Mesendoderm (in vitro differentiated cells): ENCODE data around the gene ANKRD34A.

Experiments used
- DNase-seq: peaks from one replicate; pipeline ENCODE4 v3.0.0; 2013
- H2AK5ac ChIP-seq: 2 replicates; pipeline ENCODE4 v1.6.1; 2013; ENCODE audit warnings: low read length, inconsistent platforms
- H2BK120ac ChIP-seq: 2 replicates; pipeline ENCODE4 v1.6.1; 2013; ENCODE audit warnings: low read depth, mild to moderate bottlenecking, low read length, moderate library complexity, mixed read lengths
- H2BK15ac ChIP-seq: replicated peaks from 2 replicates; pipeline ENCODE4 v1.6.1; 2013; ENCODE audit warnings: low read depth, mild to moderate bottlenecking, moderate library complexity
- H2BK5ac ChIP-seq: 2 replicates; pipeline ENCODE4 v1.6.1; 2013; ENCODE audit warnings: low read length, inconsistent platforms
- H3K18ac ChIP-seq: 2 replicates; pipeline ENCODE4 v1.6.1; 2013; ENCODE audit warnings: mild to moderate bottlenecking, low read length, mixed read lengths
- H3K23ac ChIP-seq: one replicate; pipeline ENCODE4 v1.6.1; 2013; ENCODE audit warnings: low read length
- H3K27ac ChIP-seq: 2 replicates; pipeline ENCODE4 v1.5.1; 2013; ENCODE audit warnings: low read depth, mild to moderate bottlenecking, inconsistent platforms, low read length, moderate library complexity
- H3K27me3 ChIP-seq: 2 replicates; pipeline ENCODE4 v1.6.1; 2013; ENCODE audit warnings: low read length, control low read depth, mild to moderate bottlenecking, inconsistent platforms; ENCODE audit not compliant: insufficient read depth, poor library complexity
- H3K36me3 ChIP-seq: 2 replicates; pipeline ENCODE4 v1.6.1; 2013; ENCODE audit warnings: low read length, inconsistent platforms; ENCODE audit not compliant: control insufficient read depth, insufficient read depth
- H3K4ac ChIP-seq: one replicate; pipeline ENCODE4 v1.6.1; 2013; ENCODE audit warnings: low read depth, mild to moderate bottlenecking, low read length, moderate library complexity
- H3K4me1 ChIP-seq: 2 replicates; pipeline ENCODE4 v1.6.1; 2013; ENCODE audit warnings: low read depth, low read length, inconsistent platforms; ENCODE audit not compliant: control insufficient read depth
- H3K4me2 ChIP-seq: 2 replicates; pipeline ENCODE4 v1.6.1; 2013; ENCODE audit warnings: low read length
- H3K4me3 ChIP-seq: 2 replicates; pipeline ENCODE4 v1.5.1; 2013; ENCODE audit warnings: mild to moderate bottlenecking, low read length
- H3K56ac ChIP-seq: one replicate; pipeline ENCODE4 v1.6.1; 2013; ENCODE audit warnings: low read length
- H3K79me1 ChIP-seq: 2 replicates; pipeline ENCODE4 v1.6.1; 2013; ENCODE audit warnings: low read length, inconsistent platforms
- H3K79me2 ChIP-seq: 2 replicates; pipeline ENCODE4 v1.6.1; 2013; ENCODE audit warnings: mild to moderate bottlenecking, low read length; ENCODE audit not compliant: control insufficient read depth, insufficient read depth
- H3K9ac ChIP-seq: 2 replicates; pipeline ENCODE4 v1.6.1; 2013; ENCODE audit warnings: low read length, inconsistent platforms
- H4K5ac ChIP-seq: one replicate; pipeline ENCODE4 v1.6.1; 2013; ENCODE audit warnings: low read length
- H4K8ac ChIP-seq: one replicate; pipeline ENCODE4 v1.6.1; 2013; ENCODE audit warnings: low read depth, mild to moderate bottlenecking, control low read depth, low read length, moderate library complexity
- WGBS: extraction: QIAGEN DNeasy Blood & Tissue Kit; methylation state at CpG from one replicate; pipeline ENCODE4 v1.1.7; 2013; ENCODE audit warnings: low lambda C conversion rate, missing lambda C conversion rate; ENCODE audit not compliant: insufficient coverage; ENCODE audit errors: extremely low coverage; 5-methylcytosine and 5-hydroxymethylcytosine counted together

The ANKRD34A gene

GRCh38 chr1:145982010-145982723 lies 17.8 kb upstream of the ANKRD34A start:
- H4K5ac ChIP-seq, result no peak overlapping the region
- no peak overlapping the region for H3K56ac ChIP-seq
- H2BK120ac ChIP-seq, result no peak overlapping the region
- no peak overlapping the region for H4K8ac ChIP-seq
- H3K27me3 ChIP-seq, result no peaks in the 10 kb centered on the region
- H3K79me2 ChIP-seq, result no peaks in the 10 kb centered on the region
- H2BK5ac ChIP-seq, result no peak overlapping the region
- H3K79me1 ChIP-seq, result no peaks in the 10 kb centered on the region
- H3K18ac ChIP-seq, result no peak overlapping the region
- H3K36me3 ChIP-seq, result no peaks in the 10 kb centered on the region
- H3K4me3 ChIP-seq, result no peak overlapping the region
- no peak overlapping the region for H2AK5ac ChIP-seq
- H3K4me2 ChIP-seq, result no peak overlapping the region
- no peak overlapping the region for H2BK15ac ChIP-seq
- no CpG with 5 or more reads among the region's 6 CpGs for whole genome bisulfite sequencing
- H3K9ac ChIP-seq, result no peak overlapping the region
- H3K23ac ChIP-seq, result no peak overlapping the region
- H3K27ac ChIP-seq, result no peak overlapping the region
- peaks cover 17% of the 10 kb centered on the region for H3K4me1 ChIP-seq
- no peak overlapping the region for H3K4ac ChIP-seq
- no peak for DNase-seq

GRCh38 chr1:145980457-145980994 lies 16.2 kb upstream of the ANKRD34A start:
- Histone ChIP-seq H3K36me3 (no peaks in the 10 kb centered on the region), H3K56ac (no peak overlapping the region), H2BK15ac (no peak overlapping the region), H3K4me2 (no peak overlapping the region), H4K5ac (no peak overlapping the region), H3K4me3 (no peak overlapping the region), H3K4me1 (peaks cover 17% of the 10 kb centered on the region), H2BK120ac (peak overlapping the region; percentile 65), H3K79me2 (no peaks in the 10 kb centered on the region), H4K8ac (no peak overlapping the region), H2BK5ac (no peak overlapping the region), H3K9ac (no peak overlapping the region), H3K79me1 (no peaks in the 10 kb centered on the region), H2AK5ac (no peak overlapping the region), H3K4ac (peak overlapping the region; percentile 72), H3K18ac (no peak overlapping the region), H3K27ac (no peak overlapping the region), H3K27me3 (no peaks in the 10 kb centered on the region), H3K23ac (no peak overlapping the region)
- no peak for DNase-seq
- WGBS, result no CpG with 5 or more reads among the region's 1 CpG

- WGBS, result no CpG with 5 or more reads among the region's 7 CpGs
- Histone ChIP-seq H2AK5ac (no peak overlapping the region), H3K4me1 (peaks cover 15% of the 10 kb centered on the region), H2BK120ac (no peak overlapping the region), H4K5ac (no peak overlapping the region), H3K23ac (no peak overlapping the region), H3K18ac (peak overlapping the region; percentile 64), H3K36me3 (no peaks in the 10 kb centered on the region), H3K79me1 (no peaks in the 10 kb centered on the region), H3K4me3 (no peak overlapping the region), H3K56ac (peak overlapping the region; percentile 58), H2BK5ac (peak overlapping the region; percentile 23), H4K8ac (no peak overlapping the region), H2BK15ac (no peak overlapping the region), H3K4ac (peak overlapping the region; percentile 72), H3K79me2 (no peaks in the 10 kb centered on the region), H3K27ac (peak overlapping the region; percentile 52), H3K27me3 (no peaks in the 10 kb centered on the region), H3K4me2 (peak overlapping the region; percentile 9), H3K9ac (no peak overlapping the region)
- DNase-seq, result no peak
These were observed 15.5 kb upstream of the ANKRD34A start for GRCh38 chr1:145979746-145980456.

- H3K27me3 ChIP-seq, result no peaks in the 10 kb centered on the region
- DNase-seq, result peak; percentile 100
These were observed 14.7 kb upstream of the ANKRD34A start for GRCh38 chr1:145978854-145979745.

GRCh38 chr1:145978471-145978853 lies 14.1 kb upstream of the ANKRD34A start:
- H3K23ac ChIP-seq, result no peak overlapping the region
- no peak overlapping the region for H4K8ac ChIP-seq
- no peak for DNase-seq
- H3K79me1 ChIP-seq, result no peaks in the 10 kb centered on the region
- no peak overlapping the region for H4K5ac ChIP-seq
- H3K18ac ChIP-seq, result peak overlapping the region; percentile 86
- H2BK120ac ChIP-seq, result peak overlapping the region; percentile 13
- no peaks in the 10 kb centered on the region for H3K79me2 ChIP-seq
- no peak overlapping the region for H3K4me3 ChIP-seq
- peak overlapping the region; percentile 86 for H3K56ac ChIP-seq
- H2BK5ac ChIP-seq, result peak overlapping the region; percentile 43
- no peaks in the 10 kb centered on the region for H3K36me3 ChIP-seq
- peak overlapping the region; percentile 89 for H2BK15ac ChIP-seq
- H3K4me2 ChIP-seq, result no peak overlapping the region
- no peak overlapping the region for H2AK5ac ChIP-seq
- H3K4ac ChIP-seq, result peak overlapping the region; percentile 72
- H3K27me3 ChIP-seq, result no peaks in the 10 kb centered on the region
- peak overlapping the region; percentile 60 for H3K9ac ChIP-seq
- H3K4me1 ChIP-seq, result peaks cover 15% of the 10 kb centered on the region
- H3K27ac ChIP-seq, result peak overlapping the region; percentile 92

More at GRCh38 chr1:145978854-145979745, 14.7 kb upstream of the ANKRD34A start:
- Histone ChIP-seq H3K79me1 (no peaks in the 10 kb centered on the region), H4K8ac (no peak overlapping the region), H3K4me3 (no peak overlapping the region), H3K4me2 (peak overlapping the region; percentile 16), H4K5ac (no peak overlapping the region), H3K23ac (no peak overlapping the region), H3K4me1 (peaks cover 15% of the 10 kb centered on the region), H3K4ac (peak overlapping the region; percentile 72), H3K36me3 (no peaks in the 10 kb centered on the region), H2BK120ac (peak overlapping the region; percentile 13), H3K79me2 (no peaks in the 10 kb centered on the region), H3K9ac (peak overlapping the region; percentile 60), H3K56ac (peak overlapping the region; percentile 86), H2BK5ac (peak overlapping the region; percentile 43), H2BK15ac (peak overlapping the region; percentile 89), H3K18ac (peak overlapping the region; percentile 86), H3K27ac (peak overlapping the region; percentile 92), H2AK5ac (no peak overlapping the region)
- WGBS, result no CpG with 5 or more reads among the region's 9 CpGs
